ENCODE results near the gene PELI1. TPM values are rescaled to one million over a fixed set of nuclear protein-coding genes. Genes with fewer than 3 reads are reported as not detected.

The PELI1 gene, protein sequence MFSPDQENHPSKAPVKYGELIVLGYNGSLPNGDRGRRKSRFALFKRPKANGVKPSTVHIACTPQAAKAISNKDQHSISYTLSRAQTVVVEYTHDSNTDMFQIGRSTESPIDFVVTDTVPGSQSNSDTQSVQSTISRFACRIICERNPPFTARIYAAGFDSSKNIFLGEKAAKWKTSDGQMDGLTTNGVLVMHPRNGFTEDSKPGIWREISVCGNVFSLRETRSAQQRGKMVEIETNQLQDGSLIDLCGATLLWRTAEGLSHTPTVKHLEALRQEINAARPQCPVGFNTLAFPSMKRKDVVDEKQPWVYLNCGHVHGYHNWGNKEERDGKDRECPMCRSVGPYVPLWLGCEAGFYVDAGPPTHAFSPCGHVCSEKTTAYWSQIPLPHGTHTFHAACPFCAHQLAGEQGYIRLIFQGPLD
- polyA plus RNA-seq (2012; ENCODE audit: insufficient read length, low read depth), result 4.2 TPM

GRCh38 chr2:64144057-64145013 lies at the start of gene PELI1:
PELI1 (minus strand) TSS chr2:64144420; CDS start chr2:64108310, 36,110 bp downstream.
- TF ChIP-seq TAF1 (IDR thresholded peaks at IDR 0.05; ENCODE audit: borderline replicate concordance, insufficient read depth, low read length) (peak; percentile 64; the same call in 1 of the 2 replicates), POLR2AphosphoS5 (IDR thresholded peaks at IDR 0.05; ENCODE audit: low read depth, low read length) (peak; percentile 81), SIN3A (IDR thresholded peaks at IDR 0.05; ENCODE audit: borderline replicate concordance, insufficient read depth, low read length) (no peak), FOXP2 (optimal IDR thresholded peaks at IDR 0.05; ENCODE audit: borderline replicate concordance, extremely low read depth, extremely low read length, insufficient read depth) (peak; percentile 77)
- TF ChIP-seq, protein P1, sequence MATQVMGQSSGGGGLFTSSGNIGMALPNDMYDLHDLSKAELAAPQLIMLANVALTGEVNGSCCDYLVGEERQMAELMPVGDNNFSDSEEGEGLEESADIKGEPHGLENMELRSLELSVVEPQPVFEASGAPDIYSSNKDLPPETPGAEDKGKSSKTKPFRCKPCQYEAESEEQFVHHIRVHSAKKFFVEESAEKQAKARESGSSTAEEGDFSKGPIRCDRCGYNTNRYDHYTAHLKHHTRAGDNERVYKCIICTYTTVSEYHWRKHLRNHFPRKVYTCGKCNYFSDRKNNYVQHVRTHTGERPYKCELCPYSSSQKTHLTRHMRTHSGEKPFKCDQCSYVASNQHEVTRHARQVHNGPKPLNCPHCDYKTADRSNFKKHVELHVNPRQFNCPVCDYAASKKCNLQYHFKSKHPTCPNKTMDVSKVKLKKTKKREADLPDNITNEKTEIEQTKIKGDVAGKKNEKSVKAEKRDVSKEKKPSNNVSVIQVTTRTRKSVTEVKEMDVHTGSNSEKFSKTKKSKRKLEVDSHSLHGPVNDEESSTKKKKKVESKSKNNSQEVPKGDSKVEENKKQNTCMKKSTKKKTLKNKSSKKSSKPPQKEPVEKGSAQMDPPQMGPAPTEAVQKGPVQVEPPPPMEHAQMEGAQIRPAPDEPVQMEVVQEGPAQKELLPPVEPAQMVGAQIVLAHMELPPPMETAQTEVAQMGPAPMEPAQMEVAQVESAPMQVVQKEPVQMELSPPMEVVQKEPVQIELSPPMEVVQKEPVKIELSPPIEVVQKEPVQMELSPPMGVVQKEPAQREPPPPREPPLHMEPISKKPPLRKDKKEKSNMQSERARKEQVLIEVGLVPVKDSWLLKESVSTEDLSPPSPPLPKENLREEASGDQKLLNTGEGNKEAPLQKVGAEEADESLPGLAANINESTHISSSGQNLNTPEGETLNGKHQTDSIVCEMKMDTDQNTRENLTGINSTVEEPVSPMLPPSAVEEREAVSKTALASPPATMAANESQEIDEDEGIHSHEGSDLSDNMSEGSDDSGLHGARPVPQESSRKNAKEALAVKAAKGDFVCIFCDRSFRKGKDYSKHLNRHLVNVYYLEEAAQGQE (IDR thresholded peaks at IDR 0.05; ENCODE audit: insufficient read depth in 1 of 2, low read depth in 2 of 2, low read length in 2 of 2), result no peak

DNA sequence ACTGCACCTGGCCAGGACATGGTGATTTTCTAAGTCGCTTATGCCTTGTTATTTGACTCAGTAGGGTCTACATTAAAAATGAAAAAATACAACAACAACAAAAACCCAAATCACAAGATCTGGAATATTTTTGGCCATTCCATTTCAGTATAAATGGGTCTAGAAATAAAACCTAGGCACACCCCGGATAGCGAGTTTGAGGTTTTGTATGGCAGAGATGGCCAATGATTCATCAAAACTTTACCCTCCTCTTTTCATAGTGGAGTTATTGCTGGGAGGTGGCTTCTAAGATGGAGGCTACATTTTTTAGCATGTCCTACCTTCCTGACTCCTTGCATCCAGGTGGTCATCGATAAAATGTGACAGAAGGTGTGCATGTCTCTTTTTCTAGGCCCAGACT lies 49.3 kb upstream of the PELI1 start:
- TF ChIP-seq SIN3A (IDR thresholded peaks at IDR 0.05; ENCODE audit: borderline replicate concordance, insufficient read depth, low read length) (no peak), POLR2AphosphoS5 (IDR thresholded peaks at IDR 0.05; ENCODE audit: low read depth, low read length) (no peak), FOXP2 (optimal IDR thresholded peaks at IDR 0.05; ENCODE audit: borderline replicate concordance, extremely low read depth, extremely low read length, insufficient read depth) (no peak), TAF1 (IDR thresholded peaks at IDR 0.05; ENCODE audit: borderline replicate concordance, insufficient read depth, low read length) (no peak)
- TF ChIP-seq, protein P1 (IDR thresholded peaks at IDR 0.05; ENCODE audit: insufficient read depth in 1 of 2, low read depth in 2 of 2, low read length in 2 of 2), result no peak

- TF ChIP-seq, protein P1 (IDR thresholded peaks at IDR 0.05; ENCODE audit: insufficient read depth in 1 of 2, low read depth in 2 of 2, low read length in 2 of 2), result no peak
- no peak for TF ChIP-seq TAF1 (IDR thresholded peaks at IDR 0.05; ENCODE audit: borderline replicate concordance, insufficient read depth, low read length)
- TF ChIP-seq POLR2AphosphoS5 (IDR thresholded peaks at IDR 0.05; ENCODE audit: low read depth, low read length), result no peak
- TF ChIP-seq FOXP2 (optimal IDR thresholded peaks at IDR 0.05; ENCODE audit: borderline replicate concordance, extremely low read depth, extremely low read length, insufficient read depth), result no peak
These were observed 48.5 kb upstream of the PELI1 start for GRCh38 chr2:64192664-64193105.

GRCh38 chr2:64192125-64192479 lies 47.9 kb upstream of the PELI1 start:
- no peak for TF ChIP-seq SIN3A (IDR thresholded peaks at IDR 0.05; ENCODE audit: borderline replicate concordance, insufficient read depth, low read length)
- TF ChIP-seq FOXP2 (optimal IDR thresholded peaks at IDR 0.05; ENCODE audit: borderline replicate concordance, extremely low read depth, extremely low read length, insufficient read depth), result no peak
- no peak for TF ChIP-seq TAF1 (IDR thresholded peaks at IDR 0.05; ENCODE audit: borderline replicate concordance, insufficient read depth, low read length)
- no peak for TF ChIP-seq POLR2AphosphoS5 (IDR thresholded peaks at IDR 0.05; ENCODE audit: low read depth, low read length)
- TF ChIP-seq, protein P1 (IDR thresholded peaks at IDR 0.05; ENCODE audit: insufficient read depth in 1 of 2, low read depth in 2 of 2, low read length in 2 of 2), result no peak

Measured in PFSK-1 (cell line).